Adipocyte (in vitro differentiated cells): Measurements from ENCODE around the gene ZNF316.
A peak's percentile ranks its signal among the peaks of the same experiment; 100 is the strongest.

Experiments
- DNase-seq: peaks from one replicate; pipeline ENCODE4 v3.0.0-alpha.2; 2015; ENCODE audit warnings: low read depth
- H3K27me3 ChIP-seq: replicated peaks from 2 replicates; pipeline ENCODE4 v1.7.0; 2013; ENCODE audit warnings: mild to moderate bottlenecking, low read length, moderate library complexity; ENCODE audit not compliant: control insufficient read depth, insufficient read depth
- H3K36me3 ChIP-seq: 2 replicates; pipeline ENCODE4 v1.7.0; 2013; ENCODE audit warnings: low read length, mild to moderate bottlenecking, moderate library complexity; ENCODE audit not compliant: control insufficient read depth, insufficient read depth, severe bottlenecking
- H3K4me1 ChIP-seq: 2 replicates; pipeline ENCODE4 v1.7.0; 2013; ENCODE audit warnings: mild to moderate bottlenecking, low read length, moderate library complexity; ENCODE audit not compliant: control insufficient read depth, insufficient read depth
- H3K4me3 ChIP-seq: 2 replicates; pipeline ENCODE4 v1.7.0; 2013; ENCODE audit warnings: mild to moderate bottlenecking, low read length, moderate library complexity
- H3K9ac ChIP-seq: 2 replicates; pipeline ENCODE4 v1.7.0; 2013; ENCODE audit warnings: mild to moderate bottlenecking, low read length, moderate library complexity
- H3K9me3 ChIP-seq: 2 replicates; pipeline ENCODE4 v1.7.0; 2013; ENCODE audit warnings: mild to moderate bottlenecking, low read length, moderate library complexity; ENCODE audit not compliant: control insufficient read depth

Gene ZNF316

GRCh38 chr7:6608794-6609193 is 28.3 kb upstream of the ZNF316 start:
- peaks cover 4% of the 10 kb centered on the region for H3K27me3 ChIP-seq
- H3K9me3 ChIP-seq = no peaks in the 10 kb centered on the region
- H3K9ac ChIP-seq = no peak overlapping the region
- no peak overlapping the region for H3K4me3 ChIP-seq
- DNase-seq = no peak
- H3K4me1 ChIP-seq = no peaks in the 10 kb centered on the region
- H3K36me3 ChIP-seq = peaks cover 15% of the 10 kb centered on the region

- H3K9me3 ChIP-seq = no peaks in the 10 kb centered on the region
- H3K27me3 ChIP-seq = peaks cover 31% of the 10 kb centered on the region
- no peaks in the 10 kb centered on the region for H3K4me1 ChIP-seq
- no peak for DNase-seq
- peaks cover 5% of the 10 kb centered on the region for H3K36me3 ChIP-seq
- no peak overlapping the region for H3K9ac ChIP-seq
- H3K4me3 ChIP-seq = no peak overlapping the region
Observed at GRCh38 chr7:6612819-6613218, 24.3 kb upstream of the ZNF316 start.

- no peaks in the 10 kb centered on the region for H3K4me1 ChIP-seq
- H3K36me3 ChIP-seq = no peaks in the 10 kb centered on the region
- H3K4me3 ChIP-seq = no peak overlapping the region
- H3K27me3 ChIP-seq = peaks cover 31% of the 10 kb centered on the region
- DNase-seq = no peak
- H3K9me3 ChIP-seq = no peaks in the 10 kb centered on the region
- no peak overlapping the region for H3K9ac ChIP-seq
Observed at GRCh38 chr7:6613706-6614105, 23.4 kb upstream of the ZNF316 start.

- Histone ChIP-seq H3K9ac (no peak within 1 kb of the TSS), H3K4me3 (no peak within 1 kb of the TSS), H3K4me1 (no peaks in the 10 kb centered on the region), H3K9me3 (no peaks in the 10 kb centered on the region), H3K36me3 (no peaks in the 10 kb centered on the region), H3K27me3 (peaks cover 39% of the 10 kb centered on the region)
- DNase-seq = peak; percentile 54
Observed at GRCh38 chr7:6614953-6615722, 22.0 kb upstream of the ZNF316 start, which contains the start of gene ZNF853. Gene ZNF853 (plus strand): TSS chr7:6615610. CDS start chr7:6616175, 565 bp downstream.

- peak; percentile 31 for DNase-seq
- Histone ChIP-seq H3K9ac (no peak overlapping the region), H3K27me3 (peaks cover 46% of the 10 kb centered on the region), H3K36me3 (no peaks in the 10 kb centered on the region), H3K9me3 (no peaks in the 10 kb centered on the region), H3K4me1 (no peaks in the 10 kb centered on the region), H3K4me3 (no peak overlapping the region)
Observed at GRCh38 chr7:6615723-6616555, 21.2 kb upstream of the ZNF316 start.

GRCh38 chr7:6616854-6617643 is 20.1 kb upstream of the ZNF316 start:
- H3K9me3 ChIP-seq = no peaks in the 10 kb centered on the region
- no peak overlapping the region for H3K4me3 ChIP-seq
- DNase-seq = no peak
- H3K27me3 ChIP-seq = peaks cover 46% of the 10 kb centered on the region
- H3K4me1 ChIP-seq = no peaks in the 10 kb centered on the region
- no peak overlapping the region for H3K9ac ChIP-seq
- H3K36me3 ChIP-seq = no peaks in the 10 kb centered on the region

GRCh38 chr7:6618621-6619020 is 18.5 kb upstream of the ZNF316 start:
- H3K9ac ChIP-seq = no peak overlapping the region
- peaks cover 50% of the 10 kb centered on the region for H3K27me3 ChIP-seq
- no peaks in the 10 kb centered on the region for H3K36me3 ChIP-seq
- H3K9me3 ChIP-seq = no peaks in the 10 kb centered on the region
- DNase-seq = peak; percentile 19
- no peaks in the 10 kb centered on the region for H3K4me1 ChIP-seq
- H3K4me3 ChIP-seq = no peak overlapping the region

- no peak for DNase-seq
- Histone ChIP-seq H3K9me3 (no peaks in the 10 kb centered on the region), H3K27me3 (peaks cover 42% of the 10 kb centered on the region), H3K4me1 (no peaks in the 10 kb centered on the region), H3K4me3 (no peak overlapping the region), H3K36me3 (no peaks in the 10 kb centered on the region), H3K9ac (no peak overlapping the region)
Observed at GRCh38 chr7:6619961-6620360, 17.2 kb upstream of the ZNF316 start.

- Histone ChIP-seq H3K36me3 (no peaks in the 10 kb centered on the region), H3K27me3 (peaks cover 35% of the 10 kb centered on the region), H3K4me1 (no peaks in the 10 kb centered on the region), H3K9ac (no peak overlapping the region), H3K9me3 (no peaks in the 10 kb centered on the region), H3K4me3 (no peak overlapping the region)
- no peak for DNase-seq
Observed at GRCh38 chr7:6621195-6622133, 15.7 kb upstream of the ZNF316 start.

GRCh38 chr7:6622134-6622710 is 14.9 kb upstream of the ZNF316 start:
- DNase-seq = no peak
- Histone ChIP-seq H3K9me3 (no peaks in the 10 kb centered on the region), H3K4me3 (no peak overlapping the region)

More at GRCh38 chr7:6622134-6622710, 14.9 kb upstream of the ZNF316 start:
- no peak overlapping the region for H3K9ac ChIP-seq
- H3K27me3 ChIP-seq = peaks cover 29% of the 10 kb centered on the region
- H3K4me1 ChIP-seq = no peaks in the 10 kb centered on the region
- no peaks in the 10 kb centered on the region for H3K36me3 ChIP-seq
